GM21381 (cell line): Measurements from ENCODE around the gene TNIP2.
"Not testable (repeated sequence)": the region's sequence is repeated elsewhere in the genome, so short reads cannot be mapped to it uniquely, and the experiment has no call there.

Experiments
- ATAC-seq: cut with Tn5 transposase; IDR thresholded peaks from one replicate; pipeline ENCODE4 v1.9.1; 2021; ENCODE audit warnings: mild to moderate bottlenecking, moderate library complexity; ENCODE audit not compliant: unreplicated experiment

The TNIP2 gene

DNA sequence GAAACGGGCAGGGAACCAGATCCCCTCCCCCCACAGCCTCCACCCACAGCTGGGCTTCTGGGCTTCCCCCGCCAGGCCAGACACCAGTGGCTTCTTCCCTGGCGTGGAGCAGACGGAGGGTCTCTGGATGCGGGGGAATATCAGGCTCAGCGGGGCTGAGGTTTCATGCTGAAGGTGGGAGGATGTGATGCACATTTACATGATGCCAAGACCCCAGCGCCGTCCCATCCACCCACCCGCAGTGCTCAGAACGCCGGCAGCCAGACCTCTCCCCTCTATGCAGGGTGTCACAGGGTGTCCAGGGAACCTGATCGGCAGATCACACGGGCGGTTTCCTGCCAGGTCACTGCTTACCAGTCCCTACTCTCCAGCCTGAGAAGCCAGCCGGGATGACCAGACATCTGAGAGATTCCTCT, 12.8 kb upstream of the TNIP2 start:
- no peak for ATAC-seq

DNA sequence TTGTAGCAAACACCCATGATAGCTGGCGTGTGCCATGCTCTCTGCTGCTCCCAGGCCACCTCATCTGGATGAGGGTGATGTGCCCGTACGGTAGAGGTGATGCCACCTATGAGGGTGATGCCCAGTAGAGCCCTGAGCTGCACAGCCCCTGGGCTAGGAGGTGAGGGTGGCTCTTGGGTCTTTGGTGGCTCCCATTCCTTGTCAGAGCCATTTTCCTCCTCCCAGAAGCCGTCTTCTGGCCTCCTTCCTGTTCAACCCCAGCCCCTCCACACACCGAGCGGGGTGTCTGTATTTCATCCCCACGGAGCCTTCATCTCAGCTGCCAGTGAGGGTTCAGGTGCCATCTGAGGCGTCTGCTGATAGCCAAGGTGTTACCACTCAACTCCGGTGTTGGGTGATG, 12.0 kb upstream of the TNIP2 start:
- no peak for ATAC-seq

DNA sequence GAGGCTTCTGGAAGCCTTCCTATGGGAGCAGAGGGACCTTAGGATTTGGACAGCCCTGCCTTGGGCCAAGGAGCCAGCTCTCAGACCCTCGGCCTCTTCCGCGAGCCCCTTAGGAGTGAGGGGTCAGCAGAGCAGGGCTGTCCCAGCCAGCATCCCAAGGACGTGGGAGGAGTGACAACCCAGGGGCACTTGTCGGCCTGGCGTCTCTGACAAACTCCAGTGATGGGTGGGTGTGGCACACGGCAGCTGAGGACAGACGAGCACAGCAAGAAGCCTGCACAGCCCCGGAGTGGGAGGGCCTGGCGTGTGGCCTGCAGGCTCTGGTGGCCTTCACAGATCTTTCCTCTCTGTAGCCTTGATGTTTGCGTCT, 11.6 kb upstream of the TNIP2 start:
- no peak for ATAC-seq

DNA sequence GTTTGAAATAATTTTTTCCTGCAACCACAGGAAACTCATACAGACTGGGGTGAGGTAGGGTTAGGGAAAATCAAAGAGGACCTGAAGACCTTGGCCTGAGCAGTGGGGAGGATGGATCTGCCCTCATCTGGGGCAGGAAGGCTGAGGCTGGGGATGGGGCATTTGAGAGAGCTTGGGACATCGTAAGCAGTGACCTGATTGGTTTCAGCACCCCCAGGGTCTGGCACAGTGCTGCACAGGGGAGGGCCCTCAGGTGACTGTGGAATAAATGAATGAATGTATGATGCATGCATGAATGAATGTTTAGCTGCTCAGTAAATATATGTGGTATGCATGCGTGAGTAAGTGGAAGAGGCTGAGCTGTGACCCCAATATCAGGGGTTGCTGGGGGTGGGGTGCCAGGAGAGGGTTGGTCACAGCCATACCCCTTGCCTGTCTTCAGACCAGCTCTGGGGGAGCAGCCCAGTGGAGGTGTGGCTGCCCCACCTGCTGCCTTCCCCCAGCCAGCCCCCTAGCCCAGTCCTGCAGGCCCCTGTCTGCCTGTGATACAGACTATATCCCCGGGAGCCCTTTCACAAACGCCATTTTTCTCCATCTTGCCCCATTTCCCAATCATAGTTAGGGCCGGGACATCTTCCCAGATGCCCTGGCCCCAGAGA, 11.0 kb upstream of the TNIP2 start:
- ATAC-seq: no peak

DNA sequence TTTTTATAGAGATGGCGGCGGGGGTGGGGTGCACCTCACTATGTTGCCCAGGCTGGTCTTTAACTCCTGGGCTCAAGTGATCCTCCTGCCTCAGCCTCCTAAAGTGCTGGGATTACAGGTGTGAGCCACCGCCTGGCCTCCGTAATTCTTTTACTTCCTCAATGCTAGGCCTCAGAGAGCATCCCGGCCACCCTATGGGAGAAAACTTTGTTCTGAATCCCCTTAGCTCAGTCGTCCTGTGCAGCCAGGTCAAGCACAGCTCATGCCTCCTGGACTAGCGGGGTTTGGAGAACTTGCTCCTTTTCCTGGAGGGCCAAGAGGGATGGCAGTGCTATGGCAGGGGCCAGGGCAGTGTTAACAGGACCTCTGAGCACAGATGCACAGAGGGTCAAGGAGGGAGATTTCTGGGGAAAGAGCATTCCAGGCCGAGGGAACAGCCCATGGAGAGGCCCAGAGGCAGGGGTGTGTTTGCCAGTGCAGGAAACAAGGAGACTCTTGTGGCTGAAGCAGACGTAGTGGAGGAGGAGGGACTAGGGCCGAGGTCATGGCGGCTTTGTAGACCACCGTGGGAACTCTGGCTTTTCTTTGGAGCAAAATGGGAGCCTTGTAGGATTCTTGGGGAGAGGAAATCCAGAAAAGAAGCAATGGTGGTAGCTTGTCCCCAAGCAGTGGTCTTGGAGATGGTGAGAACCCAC, 9.8 kb upstream of the TNIP2 start:
- ATAC-seq: no peak

DNA sequence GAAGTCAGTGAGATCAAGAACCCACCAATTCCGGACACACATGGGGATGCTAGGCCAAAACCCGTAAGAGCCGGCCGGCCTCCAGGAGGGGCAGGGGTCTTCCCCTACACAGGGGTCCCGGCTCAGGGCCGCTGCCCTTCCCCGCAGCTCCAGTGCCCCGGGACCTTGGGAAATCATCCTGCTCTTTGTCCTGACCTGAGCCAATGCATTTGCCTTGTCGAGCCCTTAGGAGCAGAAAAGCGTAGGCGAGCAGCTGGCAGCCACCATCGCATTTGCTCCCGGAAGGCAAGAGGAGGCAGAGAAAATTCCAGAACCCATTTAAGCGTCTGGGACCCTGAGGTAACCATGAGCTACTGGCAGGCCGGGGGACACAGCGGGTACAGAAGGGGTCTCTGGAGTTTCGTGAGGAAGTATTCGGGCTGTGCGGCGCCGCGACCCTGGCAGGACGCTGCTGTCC, 7.4 kb upstream of the TNIP2 start:
- ATAC-seq: no peak

DNA sequence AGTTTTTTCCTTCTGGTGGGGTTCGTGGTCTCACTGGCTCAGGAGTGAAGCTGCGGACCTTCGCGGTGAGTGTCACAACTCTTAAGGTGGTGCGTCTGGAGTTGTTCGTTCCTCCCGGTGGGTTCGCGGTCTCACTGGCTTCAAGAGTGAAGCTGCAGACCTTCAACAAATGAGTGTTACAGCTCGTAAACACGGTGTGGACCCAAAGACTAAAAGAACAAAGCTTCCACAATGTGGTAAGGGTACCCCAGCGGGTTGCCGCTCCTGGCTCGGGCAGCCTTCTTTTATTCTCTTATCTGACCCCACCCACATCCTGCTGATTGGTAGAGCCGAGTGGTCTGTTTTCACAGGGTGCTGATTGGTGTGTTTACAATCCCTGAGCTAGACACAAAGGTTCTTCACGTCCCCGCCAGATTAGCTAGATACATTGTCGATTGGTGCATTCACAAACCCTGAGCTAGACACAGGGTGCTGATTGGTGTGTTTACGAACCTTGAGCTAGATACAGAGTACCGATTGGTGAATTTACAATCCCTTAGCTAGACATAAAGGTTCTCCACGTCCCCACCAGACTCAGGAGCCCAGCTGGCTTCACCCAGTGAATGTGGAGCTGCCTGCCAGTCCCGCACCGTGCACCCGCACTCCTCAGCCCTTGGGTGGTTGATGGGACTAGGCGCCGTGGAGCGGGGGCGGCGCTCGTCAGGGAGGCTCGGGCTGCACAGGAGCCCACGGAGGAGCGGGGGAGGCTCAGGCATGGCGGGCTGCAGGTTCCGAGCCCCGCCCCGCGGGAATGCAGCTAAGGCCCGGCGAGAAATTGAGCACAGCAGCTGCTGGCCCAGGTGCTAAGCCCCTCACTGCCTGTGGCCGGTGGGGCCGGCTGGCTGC, 6.6 kb upstream of the TNIP2 start:
- ATAC-seq: not testable (repeated sequence)

DNA sequence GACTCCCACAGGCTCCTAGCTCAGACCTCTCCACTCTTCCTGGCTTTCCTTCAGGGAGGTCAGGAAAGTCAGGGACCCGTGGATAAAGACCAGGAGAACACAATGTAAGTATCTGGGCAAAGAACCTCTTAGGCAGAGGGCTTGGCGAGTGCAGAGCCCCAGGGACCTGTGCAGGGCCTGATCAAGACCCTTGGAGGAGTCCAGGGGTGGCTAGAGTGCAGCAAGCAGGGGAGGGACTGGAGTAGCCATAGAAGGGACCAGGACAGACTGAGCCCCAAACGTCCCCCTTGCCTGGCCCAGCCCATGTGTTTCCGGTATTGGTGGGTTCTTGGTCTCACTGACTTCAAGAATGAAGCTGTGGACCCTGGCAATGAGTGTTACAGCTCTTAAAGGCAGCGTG, 5.9 kb upstream of the TNIP2 start:
- no peak for ATAC-seq

DNA sequence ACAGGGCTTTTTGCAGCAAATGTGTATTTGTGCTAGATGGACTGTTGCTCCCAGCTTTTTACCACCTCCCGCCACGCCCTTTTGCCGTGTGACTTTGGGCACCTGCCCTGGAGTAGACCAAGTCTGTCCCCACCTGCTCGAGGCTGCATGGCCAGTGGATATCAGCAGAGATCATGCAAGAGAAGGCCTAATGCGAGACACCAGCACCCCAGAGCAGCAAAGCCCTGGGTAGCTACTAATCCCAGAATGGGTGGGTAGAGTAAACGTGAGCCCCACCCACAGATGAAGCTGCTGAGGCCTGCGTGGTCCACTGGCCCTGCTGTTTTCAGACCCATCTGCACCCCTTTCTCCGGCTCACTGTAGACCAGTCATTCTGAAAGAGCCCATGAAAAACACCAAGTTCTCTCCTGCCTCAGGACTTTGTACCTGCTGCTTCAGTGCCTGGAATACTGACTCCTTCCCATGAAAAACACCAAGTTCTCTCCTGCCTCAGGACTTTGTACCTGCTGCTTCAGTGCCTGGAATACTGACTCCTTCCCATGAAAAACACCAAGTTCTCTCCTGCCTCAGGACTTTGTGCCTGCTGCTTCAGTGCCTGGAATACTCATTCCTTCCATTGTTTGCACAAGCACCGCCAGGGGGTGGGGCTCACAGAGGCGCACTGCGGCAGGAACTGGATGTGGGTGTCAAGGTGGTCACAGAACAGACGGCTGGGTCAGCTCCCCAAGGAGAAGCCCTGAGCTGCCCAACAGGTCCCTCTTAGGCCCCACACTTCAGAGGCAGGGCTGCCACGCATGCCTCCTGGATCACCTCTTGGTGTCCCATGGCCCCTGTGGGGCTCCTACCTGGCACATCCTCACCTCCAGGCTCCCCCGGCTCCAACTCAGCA, 5.1 kb upstream of the TNIP2 start:
- ATAC-seq: no peak

DNA sequence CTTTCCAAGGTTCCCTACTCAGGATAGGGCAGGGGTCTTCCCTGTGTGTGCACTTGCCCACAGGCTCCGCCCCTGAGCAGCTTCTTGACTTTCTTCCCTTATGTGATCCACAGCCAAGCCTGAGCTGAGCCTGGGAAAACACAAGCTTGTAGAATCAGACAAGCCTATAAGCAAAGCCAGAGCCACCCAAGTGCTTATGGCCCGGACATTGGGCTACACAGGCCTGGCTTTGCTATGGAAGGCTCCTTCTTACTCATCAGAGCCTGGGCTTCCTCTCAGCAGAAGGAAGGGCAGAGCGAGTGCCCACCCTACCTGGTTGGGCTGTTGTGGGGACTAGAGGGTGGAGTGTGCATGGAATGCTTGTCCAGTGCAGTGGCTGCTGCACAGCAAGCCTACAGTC, 1.3 kb upstream of the TNIP2 start:
- ATAC-seq: no peak

DNA sequence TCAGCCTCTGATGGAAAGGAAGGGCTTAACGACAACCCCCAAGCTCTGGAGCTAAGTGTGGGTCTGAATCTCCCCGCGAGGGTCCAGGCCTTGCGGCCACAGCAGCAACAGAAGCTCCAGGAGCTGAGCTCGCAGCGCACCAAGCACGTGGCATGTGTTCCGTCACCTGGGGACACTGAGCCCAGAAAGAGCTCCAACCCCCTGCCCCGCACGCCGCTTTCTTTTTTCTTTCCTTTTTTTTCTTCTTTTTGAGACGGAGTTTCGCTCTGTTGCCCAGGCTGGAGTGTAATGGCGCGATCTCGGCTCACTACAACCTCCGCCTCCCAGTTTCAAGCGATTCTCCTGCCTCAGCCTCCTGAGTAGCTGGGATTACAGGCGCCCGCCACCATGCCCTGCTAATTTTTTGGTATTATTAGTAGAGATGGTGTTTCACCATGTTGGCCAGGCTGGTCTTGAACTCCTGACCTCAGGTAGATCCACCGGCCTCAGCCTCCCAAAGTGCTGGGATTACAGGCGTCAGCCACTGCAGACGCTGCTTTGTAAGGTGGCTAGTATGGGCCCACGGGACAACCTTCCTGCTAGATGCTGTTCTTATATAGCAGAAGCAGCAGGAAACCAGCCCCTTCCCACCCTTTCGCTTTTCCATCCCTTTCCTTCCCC, 685 bp upstream of the TNIP2 start:
- ATAC-seq: peak; percentile 7

DNA sequence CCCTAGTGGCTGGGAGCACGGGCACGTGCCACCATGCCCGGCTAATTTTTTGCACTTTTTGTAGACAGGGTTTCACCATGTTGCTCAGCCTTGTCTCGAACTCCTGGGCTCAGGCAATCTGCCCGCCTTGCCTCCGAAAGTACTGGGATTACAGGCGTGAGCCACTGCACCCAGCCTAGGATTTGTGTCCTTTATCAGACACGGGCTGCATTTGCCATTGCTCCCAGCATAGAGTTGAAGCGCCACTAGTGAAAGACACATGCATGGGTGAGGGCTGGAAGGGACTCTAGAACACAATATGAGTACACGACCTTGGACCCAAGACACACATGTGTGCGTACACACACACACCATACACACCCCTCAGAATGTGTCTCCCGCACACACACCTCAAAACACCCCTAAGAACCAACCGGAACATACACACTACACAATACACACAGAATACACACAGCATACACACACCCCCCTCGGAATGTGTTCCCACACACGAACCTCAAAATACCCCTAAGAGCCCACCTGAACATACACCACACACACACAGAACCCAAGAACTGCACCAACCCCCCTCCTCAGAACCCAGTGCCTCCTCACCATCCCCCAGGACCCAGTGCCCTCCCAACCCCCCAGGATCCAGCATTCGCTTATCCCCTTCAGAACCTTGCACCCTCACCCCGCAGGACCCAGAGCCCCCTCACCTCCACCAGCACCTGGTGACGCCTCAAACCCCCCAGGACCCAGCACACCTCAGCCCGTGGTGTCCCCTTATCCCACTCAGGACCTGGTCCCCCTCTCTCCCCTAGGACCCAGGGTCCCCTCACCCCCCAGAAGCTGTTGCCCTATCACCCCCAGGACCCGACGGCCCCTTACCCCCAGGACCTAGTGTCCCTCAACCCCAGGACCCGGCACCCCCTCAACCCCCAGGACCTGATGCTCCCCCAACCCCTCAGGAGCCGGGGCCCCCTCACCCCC, 1.0 kb downstream of the TNIP2 start:
- no peak for ATAC-seq

DNA sequence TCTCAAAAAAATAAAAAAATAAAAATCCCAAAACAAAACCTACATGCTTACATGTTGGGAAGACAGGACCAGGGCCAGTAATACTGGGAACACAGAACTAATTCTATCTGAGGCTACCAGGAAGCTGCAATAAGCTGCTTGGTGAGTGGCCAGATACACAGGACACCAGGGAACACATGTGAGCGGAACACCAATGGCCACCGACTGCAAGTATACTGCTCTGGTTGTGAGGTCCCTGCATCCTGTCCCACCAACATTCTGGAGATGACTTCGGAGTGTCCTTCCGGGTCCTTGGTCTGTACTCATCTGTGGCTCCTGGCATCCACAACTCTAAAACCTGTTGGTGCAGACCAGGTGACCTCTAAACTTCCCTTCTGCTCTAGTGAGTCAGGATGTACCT, 2.7 kb downstream of the TNIP2 start:
- ATAC-seq: no peak

DNA sequence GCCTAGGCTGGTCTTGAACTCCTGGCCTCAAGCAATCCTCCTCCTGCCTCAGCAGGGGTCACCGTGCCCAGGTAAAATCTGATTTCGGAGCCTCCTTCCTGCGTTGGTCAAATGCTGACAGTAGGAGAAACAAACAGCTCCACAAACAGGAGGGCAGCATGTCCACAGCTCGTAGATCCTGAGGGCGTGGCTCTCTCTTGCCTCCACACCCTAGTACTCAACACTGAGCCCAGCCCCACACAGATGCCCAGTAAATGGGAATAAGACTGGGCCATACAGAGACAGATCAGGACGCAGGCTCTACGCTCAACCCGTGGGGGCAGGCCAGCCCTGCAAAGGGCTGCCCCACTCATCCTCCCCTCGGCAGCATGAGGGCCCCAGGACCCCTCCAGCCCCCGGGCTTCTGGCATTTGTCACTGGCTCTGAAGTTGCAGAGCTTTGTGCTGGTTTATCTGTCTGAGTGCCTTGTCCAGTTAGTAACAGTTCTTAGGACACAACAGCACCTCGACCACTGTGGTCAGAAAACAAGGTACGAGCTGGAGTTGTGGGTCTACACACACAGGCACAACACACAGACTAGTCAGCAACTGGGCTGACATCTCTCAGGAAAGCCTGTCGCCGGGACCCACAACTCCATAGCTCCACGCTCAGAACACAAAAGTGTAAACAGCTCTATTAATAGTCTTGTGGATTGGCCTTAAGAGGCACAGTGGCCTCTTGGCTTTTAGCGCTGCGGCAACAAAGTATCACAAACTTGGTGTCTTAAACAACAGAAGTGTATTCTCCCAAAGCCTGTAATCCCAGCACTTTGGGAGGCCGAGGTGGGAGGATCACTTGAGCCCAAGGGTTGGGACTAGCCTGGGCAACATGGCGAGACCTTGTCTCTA, 5.2 kb downstream of the TNIP2 start:
- no peak for ATAC-seq

DNA sequence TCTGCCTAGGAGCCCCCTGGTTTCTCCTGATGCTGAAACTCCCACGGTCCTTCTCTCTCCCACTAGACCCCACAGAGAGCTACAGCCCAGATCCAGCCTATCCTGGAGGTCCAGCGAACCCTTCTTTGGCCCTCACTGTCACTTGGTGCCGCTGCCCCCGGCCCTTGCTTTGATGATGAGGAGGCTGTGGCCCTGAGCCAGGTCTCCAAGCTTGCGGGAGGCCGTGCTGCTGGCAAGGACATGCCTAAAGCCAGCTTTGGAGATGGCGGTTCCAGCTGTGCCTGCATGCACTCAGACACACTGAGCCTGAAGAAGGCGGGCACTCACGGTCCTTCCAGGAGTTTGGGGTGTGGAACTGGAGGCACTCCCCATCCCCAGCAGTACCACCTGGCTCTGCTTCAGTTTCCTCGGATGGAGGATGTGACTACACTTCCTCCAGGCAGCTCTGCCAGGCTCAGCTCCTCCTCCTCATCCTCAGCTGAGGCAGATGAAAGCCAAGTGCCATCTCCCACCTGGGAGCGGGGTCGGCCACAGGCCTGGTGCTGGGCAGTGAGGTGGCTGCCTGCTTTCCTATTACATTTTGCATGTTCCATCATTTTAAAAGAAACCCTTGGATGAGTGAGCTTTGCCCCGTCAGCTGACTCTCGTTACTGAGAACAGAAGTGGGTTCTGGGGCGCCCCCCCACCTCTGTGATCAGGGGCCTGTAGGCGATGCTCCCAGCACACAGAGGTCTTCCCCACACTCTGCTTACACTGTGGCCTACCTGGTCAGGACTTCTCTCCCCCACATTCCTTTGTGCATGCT, 9.0 kb downstream of the TNIP2 start:
- no peak for ATAC-seq

DNA sequence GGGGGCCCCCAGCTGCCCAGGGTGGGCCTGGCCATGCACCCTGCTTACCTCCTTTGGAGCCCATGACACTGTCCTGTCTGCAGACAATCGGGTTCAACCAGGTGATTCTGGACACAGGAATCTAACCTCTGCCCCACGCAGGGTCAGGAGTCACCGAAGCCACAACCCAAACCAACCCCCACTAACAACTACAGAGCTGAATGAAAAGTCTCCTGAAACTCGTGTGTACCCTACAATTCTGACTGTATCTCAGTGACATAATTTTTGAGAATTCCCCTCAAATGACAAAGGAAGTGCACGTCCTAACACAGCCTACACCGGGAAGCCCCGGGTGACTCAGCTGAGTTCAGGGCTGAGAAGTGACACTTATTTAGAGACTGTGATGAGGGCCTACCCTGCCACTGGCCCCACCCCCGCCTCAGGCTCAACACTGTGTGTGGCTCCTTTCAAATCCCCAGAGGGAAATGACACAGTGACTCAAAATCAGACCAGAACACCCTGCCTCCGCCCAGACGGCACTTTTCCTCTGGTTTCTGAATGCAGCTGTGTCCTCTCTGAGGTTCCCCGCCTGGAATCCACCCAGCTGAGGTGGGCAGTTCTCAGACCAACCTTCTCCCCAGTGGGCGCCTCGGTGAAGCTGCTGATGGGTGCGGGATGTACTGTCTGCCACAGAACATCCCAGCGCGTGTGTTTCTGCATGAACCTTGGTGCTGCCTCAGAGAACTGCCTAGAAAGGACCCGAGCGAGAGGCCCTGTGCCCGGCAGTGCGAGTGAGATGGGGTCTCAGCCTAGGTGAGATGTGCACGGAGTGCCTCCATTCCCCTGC, 9.9 kb downstream of the TNIP2 start:
- ATAC-seq: peak; percentile 91
